ENCODE results near the gene SELENOS.
"Not testable (repeated sequence)": the region's sequence is repeated elsewhere in the genome, so short reads cannot be mapped to it uniquely, and the experiment has no call there.

The SELENOS gene

GRCh38 chr15:101294731-101295606 lies 17.7 kb upstream of the SELENOS start, which contains the start of gene SNRPA1:
Gene SNRPA1, minus strand, starts transcription at chr15:101295248. Its CDS starts 70 bp downstream, at chr15:101295178.
- Histone ChIP-seq H3K4me3 (ENCODE audit: low read length) (peak within 1 kb of the TSS; percentile 90), H3F3A (ENCODE audit: insufficient read depth, low read length) (peaks cover 18% of the 10 kb centered on the region), H3K36me3 (replicated peaks; ENCODE audit: insufficient read depth, low read length) (peaks cover 16% of the 10 kb centered on the region; the same call in 1 of the 2 replicates), H2AFZ (ENCODE audit: low read length) (peak within 1 kb of the TSS; percentile 84), H3K4me1 (ENCODE audit: low read length) (peaks cover 16% of the 10 kb centered on the region), H3K79me2 (ENCODE audit: low read length) (peaks cover 52% of the 10 kb centered on the region), H3K9ac (ENCODE audit: low read length) (peak within 1 kb of the TSS; percentile 94), H4K20me1 (ENCODE audit: insufficient read depth, low read length) (peaks cover 25% of the 10 kb centered on the region), H3K9me2 (replicated peaks; ENCODE audit: insufficient read depth, low read length) (no peaks in the 10 kb centered on the region), H3K9me3 (replicated peaks; ENCODE audit: insufficient read depth, low read length) (no peaks in the 10 kb centered on the region), H3K4me2 (ENCODE audit: low read depth, low read length) (peak within 1 kb of the TSS; percentile 80), H3K27ac (ENCODE audit: low read length) (peak within 1 kb of the TSS; percentile 86), H3K27me3 (replicated peaks; ENCODE audit: insufficient read depth, low read length) (no peaks in the 10 kb centered on the region)
- peak; percentile 98 for DNase-seq
- TF ChIP-seq EZH2phosphoT487 (IDR thresholded peaks at IDR 0.05; ENCODE audit: low read length) (no peak), EZH2 (optimal IDR thresholded peaks at IDR 0.05; ENCODE audit: low read depth, low read length) (no peak)
- TF ChIP-seq, protein P1, sequence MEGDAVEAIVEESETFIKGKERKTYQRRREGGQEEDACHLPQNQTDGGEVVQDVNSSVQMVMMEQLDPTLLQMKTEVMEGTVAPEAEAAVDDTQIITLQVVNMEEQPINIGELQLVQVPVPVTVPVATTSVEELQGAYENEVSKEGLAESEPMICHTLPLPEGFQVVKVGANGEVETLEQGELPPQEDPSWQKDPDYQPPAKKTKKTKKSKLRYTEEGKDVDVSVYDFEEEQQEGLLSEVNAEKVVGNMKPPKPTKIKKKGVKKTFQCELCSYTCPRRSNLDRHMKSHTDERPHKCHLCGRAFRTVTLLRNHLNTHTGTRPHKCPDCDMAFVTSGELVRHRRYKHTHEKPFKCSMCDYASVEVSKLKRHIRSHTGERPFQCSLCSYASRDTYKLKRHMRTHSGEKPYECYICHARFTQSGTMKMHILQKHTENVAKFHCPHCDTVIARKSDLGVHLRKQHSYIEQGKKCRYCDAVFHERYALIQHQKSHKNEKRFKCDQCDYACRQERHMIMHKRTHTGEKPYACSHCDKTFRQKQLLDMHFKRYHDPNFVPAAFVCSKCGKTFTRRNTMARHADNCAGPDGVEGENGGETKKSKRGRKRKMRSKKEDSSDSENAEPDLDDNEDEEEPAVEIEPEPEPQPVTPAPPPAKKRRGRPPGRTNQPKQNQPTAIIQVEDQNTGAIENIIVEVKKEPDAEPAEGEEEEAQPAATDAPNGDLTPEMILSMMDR (IDR thresholded peaks at IDR 0.05; ENCODE audit: low read length): no peak

DNA sequence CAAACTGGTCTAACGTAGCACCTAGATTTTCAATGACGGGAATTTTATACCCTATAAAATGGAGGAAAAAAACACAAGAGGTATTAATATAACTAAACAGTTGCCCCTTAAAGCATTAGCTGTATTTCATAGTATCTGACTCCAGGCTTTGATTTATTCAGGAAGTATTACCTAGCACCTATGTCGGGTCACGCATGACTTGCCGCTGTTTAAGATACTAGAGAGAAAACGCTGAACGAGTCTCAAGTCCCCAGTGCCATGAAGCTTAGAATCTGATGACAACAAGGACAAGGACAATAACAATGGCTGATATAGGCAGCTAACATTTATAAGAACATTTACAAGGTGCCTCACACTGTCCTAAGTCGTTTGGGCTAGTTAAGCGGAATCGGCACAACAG lies 15.8 kb upstream of the SELENOS start:
- DNase-seq: no peak
- H3K36me3 ChIP-seq (replicated peaks; ENCODE audit: insufficient read depth, low read length): peaks cover 21% of the 10 kb centered on the region
- H2AFZ ChIP-seq (ENCODE audit: low read length): no peak overlapping the region
- peak overlapping the region; percentile 90 for H3K4me3 ChIP-seq (ENCODE audit: low read length)
- H3K9me3 ChIP-seq (replicated peaks; ENCODE audit: insufficient read depth, low read length): no peaks in the 10 kb centered on the region
- peaks cover 70% of the 10 kb centered on the region for H3K79me2 ChIP-seq (ENCODE audit: low read length)
- H3K9ac ChIP-seq (ENCODE audit: low read length): no peak overlapping the region
- no peaks in the 10 kb centered on the region for H3K9me2 ChIP-seq (replicated peaks; ENCODE audit: insufficient read depth, low read length)
- H3K27me3 ChIP-seq (replicated peaks; ENCODE audit: insufficient read depth, low read length): no peaks in the 10 kb centered on the region
- peaks cover 29% of the 10 kb centered on the region for H4K20me1 ChIP-seq (ENCODE audit: insufficient read depth, low read length)
- no peak overlapping the region for H3K27ac ChIP-seq (ENCODE audit: low read length)
- TF ChIP-seq EZH2phosphoT487 (IDR thresholded peaks at IDR 0.05; ENCODE audit: low read length) (no peak), EZH2 (optimal IDR thresholded peaks at IDR 0.05; ENCODE audit: low read depth, low read length) (no peak)
- TF ChIP-seq, protein P1 (IDR thresholded peaks at IDR 0.05; ENCODE audit: low read length): no peak
- peak overlapping the region; percentile 74 for H3K4me2 ChIP-seq (ENCODE audit: low read depth, low read length)
- peaks cover 16% of the 10 kb centered on the region for H3K4me1 ChIP-seq (ENCODE audit: low read length)
- H3F3A ChIP-seq (ENCODE audit: insufficient read depth, low read length): peaks cover 18% of the 10 kb centered on the region

DNA sequence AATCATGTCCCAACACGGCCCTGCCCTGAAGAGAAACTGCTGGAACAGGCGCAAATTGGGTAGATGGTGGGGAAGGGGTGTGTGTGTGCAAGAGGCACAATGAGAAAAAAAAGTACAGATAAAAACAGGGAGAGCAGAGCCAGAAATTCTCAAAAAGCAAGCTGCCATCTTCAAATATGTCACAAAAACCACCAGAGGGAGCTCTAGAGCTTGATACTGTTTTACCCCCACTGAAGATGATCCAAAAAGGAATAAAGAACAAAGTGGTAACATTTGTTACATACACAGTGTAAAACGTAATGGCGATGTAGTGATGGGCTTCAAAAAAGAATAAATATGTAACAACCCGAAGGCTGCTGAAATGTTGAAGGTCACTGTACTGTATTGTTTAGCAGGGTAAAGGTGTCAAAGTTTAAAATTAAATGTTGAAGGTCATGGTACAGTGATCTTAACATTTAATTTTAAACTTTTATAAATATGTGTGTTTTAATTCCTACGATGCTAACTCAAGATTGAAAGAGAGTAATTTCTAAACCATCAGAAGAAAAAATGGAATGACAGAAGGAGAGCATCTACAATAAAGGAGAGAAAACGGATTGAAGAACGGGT lies 11.7 kb upstream of the SELENOS start:
- H3K79me2 ChIP-seq (ENCODE audit: low read length): peaks cover 90% of the 10 kb centered on the region
- TF ChIP-seq EZH2 (optimal IDR thresholded peaks at IDR 0.05; ENCODE audit: low read depth, low read length) (no peak), EZH2phosphoT487 (IDR thresholded peaks at IDR 0.05; ENCODE audit: low read length) (no peak)
- TF ChIP-seq, protein P1 (IDR thresholded peaks at IDR 0.05; ENCODE audit: low read length): peak; percentile 70
- no peaks in the 10 kb centered on the region for H3K9me2 ChIP-seq (replicated peaks; ENCODE audit: insufficient read depth, low read length)
- H3K27ac ChIP-seq (ENCODE audit: low read length): no peak overlapping the region
- H3F3A ChIP-seq (ENCODE audit: insufficient read depth, low read length): peaks cover 10% of the 10 kb centered on the region
- H4K20me1 ChIP-seq (ENCODE audit: insufficient read depth, low read length): peaks cover 35% of the 10 kb centered on the region
- no peak overlapping the region for H3K4me2 ChIP-seq (ENCODE audit: low read depth, low read length)
- H3K9ac ChIP-seq (ENCODE audit: low read length): no peak overlapping the region
- no peaks in the 10 kb centered on the region for H3K9me3 ChIP-seq (replicated peaks; ENCODE audit: insufficient read depth, low read length)
- peaks cover 40% of the 10 kb centered on the region for H3K36me3 ChIP-seq (replicated peaks; ENCODE audit: insufficient read depth, low read length)
- H3K4me3 ChIP-seq (ENCODE audit: low read length): no peak overlapping the region
- H2AFZ ChIP-seq (ENCODE audit: low read length): no peak overlapping the region
- no peaks in the 10 kb centered on the region for H3K27me3 ChIP-seq (replicated peaks; ENCODE audit: insufficient read depth, low read length)
- peak; percentile 67 for DNase-seq
- H3K4me1 ChIP-seq (ENCODE audit: low read length): peaks cover 10% of the 10 kb centered on the region

- not testable (repeated sequence) for H3K9me3 ChIP-seq (replicated peaks; ENCODE audit: insufficient read depth, low read length); H3K9me2 ChIP-seq (replicated peaks; ENCODE audit: insufficient read depth, low read length); H2AFZ ChIP-seq (ENCODE audit: low read length); H3K9ac ChIP-seq (ENCODE audit: low read length); H3K4me3 ChIP-seq (ENCODE audit: low read length); DNase-seq; H3K4me1 ChIP-seq (ENCODE audit: low read length); H3K4me2 ChIP-seq (ENCODE audit: low read depth, low read length); H3K27me3 ChIP-seq (replicated peaks; ENCODE audit: insufficient read depth, low read length); H3K27ac ChIP-seq (ENCODE audit: low read length); H3F3A ChIP-seq (ENCODE audit: insufficient read depth, low read length)
- H3K36me3 ChIP-seq (replicated peaks; ENCODE audit: insufficient read depth, low read length): peaks cover 40% of the 10 kb centered on the region
- peaks cover 82% of the 10 kb centered on the region for H3K79me2 ChIP-seq (ENCODE audit: low read length)
- peaks cover 22% of the 10 kb centered on the region for H4K20me1 ChIP-seq (ENCODE audit: insufficient read depth, low read length)
Measured at GRCh38 chr15:101287342-101287741, 10.1 kb upstream of the SELENOS start.
